ENCODE data around the gene CEP152. TPM values are rescaled to one million over a fixed set of nuclear protein-coding genes. Genes with fewer than 3 reads are reported as not detected.

CEP152 gene
- total RNA-seq, 2 experiments from 2014 or later: 38.4 to 58.9 TPM

DNA sequence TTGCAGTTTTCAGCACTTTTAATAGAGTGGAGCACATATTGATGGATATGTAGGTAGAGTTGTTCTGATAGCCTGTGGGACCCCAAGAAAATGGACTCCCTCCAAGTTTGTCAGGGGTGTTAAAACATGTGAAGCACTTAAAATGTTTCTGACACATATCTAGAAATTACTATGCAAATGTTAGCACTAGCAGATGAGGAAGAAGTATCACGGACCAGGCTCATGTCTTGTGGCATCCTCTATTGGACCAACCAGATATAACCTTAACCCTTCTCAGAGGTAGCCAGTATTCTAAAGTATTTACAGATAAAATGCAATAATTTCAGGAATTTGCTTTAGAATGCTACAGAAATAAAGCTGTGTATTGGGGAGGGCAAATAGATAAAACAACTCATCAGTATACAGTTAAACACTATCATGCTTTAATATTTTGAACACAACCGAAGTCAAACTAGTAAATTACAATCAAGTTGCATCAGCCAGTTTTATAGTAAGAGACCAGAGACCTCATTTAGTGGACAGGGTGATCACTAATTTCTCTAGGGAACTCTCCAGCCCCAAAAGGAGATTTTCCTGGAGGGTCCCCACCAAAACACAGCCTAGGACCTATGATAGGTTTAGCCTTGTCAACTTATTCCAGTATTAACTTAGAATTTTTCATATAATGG, 108.2 kb downstream of the CEP152 start:
- ATAC-seq (no peak), DNase-seq (no peak)
- H3K27me3 Mint-ChIP-seq: peaks cover 15% of the 10 kb centered on the region
- H3K36me3 Mint-ChIP-seq: peaks cover 3% of the 10 kb centered on the region
- H3K4me3 Mint-ChIP-seq: no peak overlapping the region
- peaks cover 6% of the 10 kb centered on the region for H3K9me3 Mint-ChIP-seq (ENCODE audit: low read depth)
- H3K4me1 Mint-ChIP-seq: no peaks in the 10 kb centered on the region
- CTCF ChIA-PET: no interaction called here
- no peak overlapping the region for H3K27ac Mint-ChIP-seq

- no peaks in the 10 kb centered on the region for H3K4me1 Mint-ChIP-seq
- H3K27me3 Mint-ChIP-seq: no peaks in the 10 kb centered on the region
- CTCF ChIA-PET: no interaction called here
- DNase-seq (no peak), ATAC-seq (no peak)
- H3K9me3 Mint-ChIP-seq (ENCODE audit: low read depth): no peaks in the 10 kb centered on the region
- no peak overlapping the region for H3K27ac Mint-ChIP-seq
- H3K4me3 Mint-ChIP-seq: no peak overlapping the region
- H3K36me3 Mint-ChIP-seq: peaks cover 2% of the 10 kb centered on the region
These were observed 114.1 kb downstream of the CEP152 start for GRCh38 chr15:48696627-48697312.

DNA sequence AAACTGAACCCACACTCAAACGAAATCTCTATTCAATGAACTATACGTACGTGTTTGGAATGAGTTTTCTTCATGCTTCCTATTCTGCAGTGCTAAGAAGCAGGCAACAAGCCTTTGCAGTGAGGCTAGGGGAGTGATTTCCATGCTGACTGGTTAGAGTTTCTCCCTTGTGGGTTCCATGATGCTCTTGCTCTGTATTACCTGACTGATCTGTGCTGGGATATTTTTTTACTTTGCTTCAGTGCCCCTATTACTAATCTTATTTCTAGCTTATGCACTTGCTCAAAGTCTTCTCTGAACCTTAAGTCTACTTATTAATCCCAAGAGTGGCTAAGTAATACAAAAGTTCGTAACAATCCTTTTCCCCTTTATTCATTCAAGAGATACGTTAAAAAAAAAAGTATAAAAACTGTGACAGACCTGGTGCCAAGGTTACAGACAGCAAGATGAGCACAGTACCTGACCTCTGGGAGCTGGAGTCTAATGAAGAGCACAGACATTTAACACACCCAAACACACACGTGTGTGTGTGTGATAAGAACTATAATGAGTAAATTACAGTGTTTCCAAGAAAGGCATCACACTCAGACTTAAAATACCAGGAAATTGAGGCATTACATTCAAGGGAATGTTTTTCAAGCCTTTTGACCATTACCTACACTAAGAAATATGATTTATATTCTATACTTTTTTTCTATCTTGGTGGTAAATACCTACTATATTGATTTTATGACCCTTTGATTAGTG, 114.9 kb downstream of the CEP152 start:
- CTCF ChIA-PET: no interaction called here
- peaks cover 2% of the 10 kb centered on the region for H3K36me3 Mint-ChIP-seq
- H3K27ac Mint-ChIP-seq: no peak overlapping the region
- no peaks in the 10 kb centered on the region for H3K4me1 Mint-ChIP-seq
- DNase-seq: no peak
- no peaks in the 10 kb centered on the region for H3K27me3 Mint-ChIP-seq
- no peaks in the 10 kb centered on the region for H3K9me3 Mint-ChIP-seq (ENCODE audit: low read depth)
- ATAC-seq: no peak
- no peak overlapping the region for H3K4me3 Mint-ChIP-seq

- H3K27ac Mint-ChIP-seq: no peak overlapping the region
- no peak overlapping the region for H3K4me3 Mint-ChIP-seq
- H3K9me3 Mint-ChIP-seq (ENCODE audit: low read depth): no peaks in the 10 kb centered on the region
- H3K27me3 Mint-ChIP-seq: no peaks in the 10 kb centered on the region
- ATAC-seq: no peak
- H3K36me3 Mint-ChIP-seq: peaks cover 2% of the 10 kb centered on the region
- no peaks in the 10 kb centered on the region for H3K4me1 Mint-ChIP-seq
- no peak for DNase-seq
- CTCF ChIA-PET: no interaction called here
These were observed 115.6 kb downstream of the CEP152 start for GRCh38 chr15:48695088-48695826.

GRCh38 chr15:48693484-48693883, 117.4 kb downstream of the CEP152 start:
- CTCF ChIA-PET: no interaction called here
- Mint-ChIP-seq H3K4me1 (no peaks in the 10 kb centered on the region), H3K9me3 (ENCODE audit: low read depth) (no peaks in the 10 kb centered on the region), H3K36me3 (peaks cover 2% of the 10 kb centered on the region), H3K27ac (no peak overlapping the region), H3K27me3 (no peaks in the 10 kb centered on the region), H3K4me3 (no peak overlapping the region)
- no peak for ATAC-seq
- no peak for DNase-seq

DNA sequence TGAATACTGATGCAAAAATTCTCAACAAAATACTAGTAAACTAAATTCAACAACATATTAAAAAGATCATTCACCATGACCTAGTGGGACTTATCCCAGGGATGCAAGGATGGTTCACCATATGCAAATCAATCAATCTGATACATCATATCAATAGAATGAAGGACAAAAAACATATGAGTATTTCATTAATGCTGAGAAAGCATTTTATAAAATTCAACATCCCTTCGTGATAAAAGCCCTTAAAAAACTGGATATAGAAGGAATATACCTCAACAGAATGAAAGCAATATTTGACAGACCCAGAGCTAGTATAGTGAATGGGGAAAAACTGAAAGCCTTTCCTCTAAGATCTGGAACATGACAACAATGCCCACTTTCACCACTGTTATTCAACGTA, 122.4 kb downstream of the CEP152 start:
- ATAC-seq: no peak
- Mint-ChIP-seq H3K27ac (no peak overlapping the region), H3K27me3 (peaks cover 2% of the 10 kb centered on the region), H3K36me3 (peaks cover 8% of the 10 kb centered on the region), H3K4me3 (no peak overlapping the region), H3K4me1 (no peaks in the 10 kb centered on the region), H3K9me3 (ENCODE audit: low read depth) (peaks cover 2% of the 10 kb centered on the region)
- CTCF ChIA-PET: no interaction called here
- no peak for DNase-seq

Other genes with a start within 250 kb of the CEP152 start
- 1 to 10 TPM; 1.1 to 1.3 TPM for gene FBN1, start 165.4 kb downstream of the CEP152 start, total RNA-seq
- gene EID1, start 67.1 kb upstream of the CEP152 start, total RNA-seq: 100 to 1,000 TPM; 100 to 133 TPM
- gene SHC4, start 152.8 kb upstream of the CEP152 start, total RNA-seq: 1 to 10 TPM; 3.0 to 9.8 TPM
- 10 to 100 TPM; 29.3 to 32.3 TPM for gene SECISBP2L, start 235.4 kb upstream of the CEP152 start, total RNA-seq